Endodermal cell (in vitro differentiated cells): ENCODE data around the gene CPE. TPM values are rescaled to one million over a fixed set of nuclear protein-coding genes. Genes with fewer than 3 reads are reported as not detected.

Experiments used
- DNase-seq: peaks from one replicate; pipeline ENCODE4 v3.0.0-alpha.2; 2017
- H3K27ac ChIP-seq: 2 replicates; pipeline ENCODE4 v1.5.1; 2013; ENCODE audit warnings: mild to moderate bottlenecking, low read depth, low read length, moderate library complexity
- H3K27me3 ChIP-seq: 2 replicates; pipeline ENCODE4 v1.6.1; 2013; ENCODE audit warnings: mild to moderate bottlenecking, low read length, moderate library complexity; ENCODE audit not compliant: insufficient read depth, control insufficient read depth, poor library complexity, severe bottlenecking
- H3K36me3 ChIP-seq: 2 replicates; pipeline ENCODE4 v1.7.0; 2013; ENCODE audit warnings: mild to moderate bottlenecking, low read length, moderate library complexity; ENCODE audit not compliant: control insufficient read depth, insufficient read depth
- H3K4me1 ChIP-seq: one replicate; pipeline ENCODE4 v1.7.0; 2013; ENCODE audit warnings: low read length; ENCODE audit not compliant: control insufficient read depth, insufficient read depth
- H3K4me3 ChIP-seq: 2 replicates; pipeline ENCODE4 v1.5.1; 2013; ENCODE audit warnings: mild to moderate bottlenecking, low read length, moderate library complexity
- H3K9ac ChIP-seq: 2 replicates; pipeline ENCODE4 v1.6.1; 2013; ENCODE audit warnings: mild to moderate bottlenecking, low read length, moderate library complexity; ENCODE audit not compliant: poor library complexity, severe bottlenecking; ENCODE audit errors: extremely low read depth
- H3K9me3 ChIP-seq: 2 replicates; pipeline ENCODE4 v1.6.1; 2013; ENCODE audit warnings: mild to moderate bottlenecking, low read length, moderate library complexity; ENCODE audit not compliant: control insufficient read depth
- H3K27ac Mint-ChIP-seq: 2 replicates; pipeline ENCODE4 v1.8.0; 2020; ENCODE audit warnings: mixed read lengths
- H3K27me3 Mint-ChIP-seq: 2 replicates; pipeline ENCODE4 v1.8.0; 2021; ENCODE audit warnings: mild to moderate bottlenecking, mixed read lengths; ENCODE audit not compliant: insufficient read depth
- H3K36me3 Mint-ChIP-seq: 2 replicates; pipeline ENCODE4 v1.8.0; 2020; ENCODE audit warnings: low read depth, mixed read lengths
- H3K4me1 Mint-ChIP-seq: 2 replicates; pipeline ENCODE4 v1.8.0; 2020; ENCODE audit warnings: mixed read lengths
- H3K4me3 Mint-ChIP-seq: 2 replicates; pipeline ENCODE4 v1.8.0; 2020; ENCODE audit warnings: mild to moderate bottlenecking, moderate library complexity, mixed read lengths
- H3K9me3 Mint-ChIP-seq: 2 replicates; pipeline ENCODE4 v1.8.0; 2020; ENCODE audit warnings: mild to moderate bottlenecking, mixed read lengths
- CTCF ChIP-seq: fragments of 200-600 bp; sonication (generic); conservative IDR thresholded peaks from 2 replicates; pipeline ENCODE4 v1.5.0; 2021; ENCODE audit warnings: antibody characterized with exemption, mild to moderate bottlenecking
- WGBS, 2 experiments: methylation state at CpG; one replicate each; pipeline versions ENCODE4 v1.1.5 to v1.1.7; 2013; ENCODE audit warnings: missing lambda C conversion rate in 2 of 2, mixed read lengths in 1 of 2; ENCODE audit not compliant: insufficient coverage in 1 of 2, insufficient read length in 1 of 2; 5-methylcytosine and 5-hydroxymethylcytosine counted together
- total RNA-seq, 2 donors: library from RNA; stranded (reverse); fragmentation: NEBNext Ultra II Directional in 1 of 2; extraction: Animal tissue kit (Norgen Biotek cat#: 25700) in 1 of 2; gene quantifications; 2 replicates in 1 of 2; 3 replicates in 1 of 2; pipeline ENCODE4 v1.2.1, GENCODE V29; 2021

CPE gene
- total RNA-seq, 2 donors from 2014 or later: 237 to 298 TPM

- Mint-ChIP-seq H3K27me3 (no peaks in the 10 kb centered on the region), H3K9me3 (no peaks in the 10 kb centered on the region), H3K36me3 (peaks cover 19% of the 10 kb centered on the region), H3K4me3 (no peak overlapping the region), H3K27ac (no peak overlapping the region), H3K4me1 (no peaks in the 10 kb centered on the region)
- no peaks in the 10 kb centered on the region for H3K9me3 ChIP-seq
- no peak for TF ChIP-seq CTCF
- H3K9ac ChIP-seq: no peak overlapping the region
- H3K27me3 ChIP-seq: no peaks in the 10 kb centered on the region
- H3K36me3 ChIP-seq: peaks cover 29% of the 10 kb centered on the region
- 95 to 100% methylated on average over 1 of the region's 1 CpG for WGBS, 2 experiments
- no peak overlapping the region for H3K4me3 ChIP-seq
- H3K27ac ChIP-seq: no peak overlapping the region
- H3K4me1 ChIP-seq: no peaks in the 10 kb centered on the region
- no peak for DNase-seq
These were observed 39.3 kb downstream of the CPE start for GRCh38 chr4:165418073-165418472.

- peaks cover 34% of the 10 kb centered on the region for H3K36me3 ChIP-seq
- H3K27ac ChIP-seq: no peak overlapping the region
- peak; percentile 57 for DNase-seq
- TF ChIP-seq CTCF: peak; percentile 23
- Mint-ChIP-seq H3K4me3 (no peak overlapping the region), H3K36me3 (peaks cover 41% of the 10 kb centered on the region), H3K27me3 (no peaks in the 10 kb centered on the region), H3K9me3 (peaks cover 28% of the 10 kb centered on the region), H3K27ac (no peak overlapping the region), H3K4me1 (no peaks in the 10 kb centered on the region)
- no peak overlapping the region for H3K4me3 ChIP-seq
- H3K4me1 ChIP-seq: no peaks in the 10 kb centered on the region
- no peaks in the 10 kb centered on the region for H3K27me3 ChIP-seq
- H3K9ac ChIP-seq: no peak overlapping the region
- peaks cover 40% of the 10 kb centered on the region for H3K9me3 ChIP-seq
These were observed 46.8 kb downstream of the CPE start for GRCh38 chr4:165425629-165426028.

DNA sequence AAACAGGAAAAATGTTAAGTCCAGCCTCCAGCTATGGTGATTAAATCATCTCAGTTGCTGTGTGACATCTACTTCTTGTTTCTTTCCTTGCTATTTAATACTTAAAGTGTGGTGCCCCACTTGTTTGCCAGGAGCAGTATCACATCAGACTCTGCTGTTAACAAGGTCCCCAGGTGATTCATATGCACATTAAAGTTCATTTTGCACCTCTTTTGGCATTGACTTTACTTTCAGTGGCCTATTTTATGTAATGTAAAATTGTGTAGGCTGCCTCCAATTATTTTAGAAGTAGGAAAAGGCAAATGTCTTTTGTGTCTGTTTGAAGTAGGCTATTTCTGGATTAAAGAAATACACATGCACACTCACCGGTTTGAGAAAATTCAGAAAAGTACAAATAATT lies 47.5 kb downstream of the CPE start:
- peaks cover 41% of the 10 kb centered on the region for H3K36me3 ChIP-seq
- no peak for TF ChIP-seq CTCF
- no peak overlapping the region for H3K4me3 Mint-ChIP-seq
- H3K9me3 Mint-ChIP-seq: peaks cover 28% of the 10 kb centered on the region
- no peaks in the 10 kb centered on the region for H3K27me3 ChIP-seq
- no peak overlapping the region for H3K27ac Mint-ChIP-seq
- H3K9ac ChIP-seq: no peak overlapping the region
- H3K36me3 Mint-ChIP-seq: peaks cover 44% of the 10 kb centered on the region
- H3K27ac ChIP-seq: no peak overlapping the region
- H3K9me3 ChIP-seq: peaks cover 40% of the 10 kb centered on the region
- no peak for DNase-seq
- H3K4me1 ChIP-seq: no peaks in the 10 kb centered on the region
- peak overlapping the region; percentile 23 for H3K4me3 ChIP-seq
- no peaks in the 10 kb centered on the region for H3K27me3 Mint-ChIP-seq
- H3K4me1 Mint-ChIP-seq: no peaks in the 10 kb centered on the region
- WGBS, 2 experiments: 91% methylated on average over 1 of the region's 1 CpG; no CpG with 5 or more reads in 1 of the 2 experiments
